D721Med (cell line): ENCODE measurements around the gene HLA-G.

Experiments
- DNase-seq: peaks from one replicate; pipeline ENCODE4 v3.0.0; 2011; ENCODE audit warnings: low spot score; ENCODE audit not compliant: insufficient read length
- FAIRE-seq: peaks from 2 replicates; lab custom pipeline; 2011; peaks lifted over from hg19 to GRCh38; lab: Jason Lieb, UNC
- CTCF ChIP-seq: IDR thresholded peaks from 2 replicates; pipeline ENCODE4 v1.5.1; 2012; ENCODE audit warnings: mild to moderate bottlenecking, control low read depth; ENCODE audit not compliant: insufficient read depth; ENCODE audit errors: missing control alignments

The HLA-G gene

GRCh38 chr6:29850011-29850553 is 22.5 kb downstream of the HLA-G start:
- FAIRE-seq (no peak), DNase-seq (no peak)
- TF ChIP-seq CTCF, result no peak

GRCh38 chr6:29851190-29851589 is 23.6 kb downstream of the HLA-G start:
- no peak for DNase-seq
- FAIRE-seq, result no peak
- no peak for TF ChIP-seq CTCF

GRCh38 chr6:29853245-29853644 is 25.6 kb downstream of the HLA-G start:
- DNase-seq (no peak), FAIRE-seq (no peak)
- no peak for TF ChIP-seq CTCF

GRCh38 chr6:29858006-29858405 is 30.4 kb downstream of the HLA-G start:
- no peak for FAIRE-seq
- TF ChIP-seq CTCF, result no peak
- DNase-seq, result no peak

GRCh38 chr6:29861521-29862255 is 34.1 kb downstream of the HLA-G start:
- FAIRE-seq (no peak), DNase-seq (no peak)
- TF ChIP-seq CTCF, result no peak

GRCh38 chr6:29864037-29864810 is 36.6 kb downstream of the HLA-G start:
- DNase-seq (no peak), FAIRE-seq (no peak)
- TF ChIP-seq CTCF, result no peak
